ENCODE results near the gene TXNRD2. TPM values are rescaled to one million over a fixed set of nuclear protein-coding genes. Genes with fewer than 3 reads are reported as not detected.

The TXNRD2 gene
- total and polyA plus RNA-seq, 2 donors (not counting 1 experiment from before 2014, with no cell fraction given), result 24.8 to 36.2 TPM

DNA sequence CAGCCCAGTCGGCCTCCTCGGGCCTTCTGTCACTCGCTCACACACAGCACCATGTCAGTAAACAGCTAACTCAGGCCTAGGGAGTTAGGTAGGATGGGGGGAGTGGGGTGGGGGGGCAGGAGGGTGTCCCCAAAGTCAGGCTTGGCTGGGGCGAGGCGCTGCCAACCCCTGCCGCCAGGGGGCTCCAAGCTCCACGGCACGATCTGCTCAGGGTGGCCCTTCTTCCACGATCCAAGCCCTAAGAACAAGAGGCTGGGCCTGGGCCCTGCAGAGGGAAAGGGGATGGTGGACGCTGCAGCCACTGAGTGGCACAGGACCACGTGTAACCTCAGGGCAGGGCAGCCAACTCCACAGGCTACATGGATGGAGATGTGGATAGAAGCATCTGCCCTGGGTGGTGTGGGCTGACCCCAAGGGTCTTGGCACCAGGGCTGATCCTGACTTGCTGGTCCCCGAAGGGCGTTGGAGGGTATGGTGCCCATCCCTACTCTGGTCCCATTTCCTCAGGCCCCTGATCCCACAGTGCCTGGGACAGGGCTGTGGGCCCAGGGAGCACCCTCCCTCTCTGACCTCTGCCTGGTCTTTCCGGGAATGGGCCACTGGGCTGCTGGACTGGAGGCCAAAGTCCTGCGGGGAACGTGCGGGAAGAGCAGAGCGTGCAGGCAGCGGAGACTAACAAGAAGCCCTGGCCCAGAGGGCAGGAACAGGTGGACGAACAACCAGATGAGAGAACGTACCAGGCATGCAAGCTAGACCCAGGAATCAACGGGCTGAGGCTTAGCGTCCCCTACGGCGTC lies 29.1 kb upstream of the TXNRD2 start:
- no peak overlapping the region for H3K4me3 ChIP-seq (ENCODE audit: control extremely low read depth in 1 of 5, extremely low read depth in 1 of 5, insufficient read depth in 1 of 5, low read depth in 2 of 5, low read length in 4 of 5)
- Mint-ChIP-seq H3K9me3 (ENCODE audit: insufficient read depth) (no peaks in the 10 kb centered on the region), H3K27me3 (no peaks in the 10 kb centered on the region), H3K27ac (no peak overlapping the region), H3K4me3 (no peak overlapping the region), H3K4me1 (peaks cover 14% of the 10 kb centered on the region)
- H3K9ac ChIP-seq (ENCODE audit: low read length), result no peak overlapping the region
- H3K4me2 ChIP-seq (replicated peaks; ENCODE audit: low read depth, low read length, poor library complexity, severe bottlenecking), result no peak overlapping the region
- DNase-seq (peak; percentile 80), ATAC-seq (ENCODE audit: low read depth) (peak; percentile 76)
- CTCF ChIA-PET, result interaction anchor here (0.9 to 7.2 kb wide), 16 partner anchors 9 to 313 kb away, joined by 3 to 65 read pairs (median 4); no protein-coding TSS in a partner anchor
- intact Hi-C loops (cut with micrococcal nuclease), result loop anchor here (1.0 to 5.0 kb wide), 5 partner anchors 16 to 162 kb away; partner anchors contain the start of genes DGCR8 and ZDHHC8
- H3K9me3 ChIP-seq (ENCODE audit: control extremely low read depth in 1 of 3, control insufficient read depth in 2 of 3, insufficient read depth in 1 of 3, low read length in 2 of 3), result no peaks in the 10 kb centered on the region
- no peak for TF ChIP-seq EZH2 (IDR thresholded peaks at IDR 0.05; ENCODE audit: borderline replicate concordance, insufficient read depth, low read depth, low read length, poor library complexity, severe bottlenecking)
- TF ChIP-seq, protein P1, sequence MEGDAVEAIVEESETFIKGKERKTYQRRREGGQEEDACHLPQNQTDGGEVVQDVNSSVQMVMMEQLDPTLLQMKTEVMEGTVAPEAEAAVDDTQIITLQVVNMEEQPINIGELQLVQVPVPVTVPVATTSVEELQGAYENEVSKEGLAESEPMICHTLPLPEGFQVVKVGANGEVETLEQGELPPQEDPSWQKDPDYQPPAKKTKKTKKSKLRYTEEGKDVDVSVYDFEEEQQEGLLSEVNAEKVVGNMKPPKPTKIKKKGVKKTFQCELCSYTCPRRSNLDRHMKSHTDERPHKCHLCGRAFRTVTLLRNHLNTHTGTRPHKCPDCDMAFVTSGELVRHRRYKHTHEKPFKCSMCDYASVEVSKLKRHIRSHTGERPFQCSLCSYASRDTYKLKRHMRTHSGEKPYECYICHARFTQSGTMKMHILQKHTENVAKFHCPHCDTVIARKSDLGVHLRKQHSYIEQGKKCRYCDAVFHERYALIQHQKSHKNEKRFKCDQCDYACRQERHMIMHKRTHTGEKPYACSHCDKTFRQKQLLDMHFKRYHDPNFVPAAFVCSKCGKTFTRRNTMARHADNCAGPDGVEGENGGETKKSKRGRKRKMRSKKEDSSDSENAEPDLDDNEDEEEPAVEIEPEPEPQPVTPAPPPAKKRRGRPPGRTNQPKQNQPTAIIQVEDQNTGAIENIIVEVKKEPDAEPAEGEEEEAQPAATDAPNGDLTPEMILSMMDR (IDR thresholded peaks at IDR 0.05), result peak; percentile 98
- H3K79me2 ChIP-seq (ENCODE audit: control insufficient read depth, insufficient read depth, low read length), result no peaks in the 10 kb centered on the region
- peaks cover 0 to 4% of the 10 kb centered on the region in 2 donors for H3K4me1 ChIP-seq (ENCODE audit: control insufficient read depth in 2 of 2, insufficient read depth in 2 of 2, low read length in 2 of 2)
- no peaks in the 10 kb centered on the region for H4K20me1 ChIP-seq (ENCODE audit: control insufficient read depth, insufficient read depth, low read length, poor library complexity, severe bottlenecking)
- POLR2A ChIA-PET, result interaction anchor here (0.7 kb wide), 2 partner anchors 49 to 240 kb away, joined by 3 read pairs; no protein-coding TSS in a partner anchor
- H3K27me3 ChIP-seq (replicated peaks in 1 of 4; ENCODE audit: control extremely low read depth in 1 of 4, control insufficient read depth in 3 of 4, insufficient read depth in 4 of 4, low read length in 3 of 4), result no peaks in the 10 kb centered on the region
- peaks cover 0 to 21% of the 10 kb centered on the region in 2 experiments for H3K36me3 ChIP-seq (replicated peaks in 1 of 2; ENCODE audit: control extremely low read depth in 1 of 2, control insufficient read depth in 1 of 2, extremely low read depth in 1 of 2, insufficient read depth in 2 of 2, low read length in 1 of 2)
- no peak overlapping the region for H3K27ac ChIP-seq (ENCODE audit: low read length in 2 of 2)
- WGBS (ENCODE audit: insufficient coverage), result 63% methylated on average over 22 of the region's 25 CpGs
- no peak overlapping the region for H2AFZ ChIP-seq (ENCODE audit: insufficient read depth, low read depth, low read length, poor library complexity, severe bottlenecking)

DNA sequence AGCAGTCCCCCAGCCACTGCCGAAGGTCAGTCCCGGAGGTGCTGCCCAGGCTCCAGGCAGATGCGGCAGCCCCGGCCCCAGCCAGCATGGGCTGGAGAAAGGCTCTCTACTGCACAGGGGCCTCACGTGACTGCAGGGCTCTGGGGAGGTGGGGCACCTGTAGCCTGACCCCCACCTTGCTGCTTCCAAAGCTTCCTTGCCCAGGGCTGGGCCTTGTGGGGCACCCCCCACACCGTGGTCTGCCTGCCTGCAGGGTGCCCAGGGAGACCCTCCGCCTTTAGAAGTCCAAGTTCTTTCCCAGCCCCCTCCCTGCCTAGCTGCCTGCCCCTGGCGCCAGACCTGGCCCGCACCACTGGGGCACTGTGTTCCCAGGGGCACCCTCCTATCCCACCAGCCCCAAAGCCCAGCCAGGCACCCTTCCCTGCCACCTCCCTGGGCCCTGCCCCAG lies 28.4 kb upstream of the TXNRD2 start:
- POLR2A ChIA-PET, result interaction anchor here (0.7 kb wide), 2 partner anchors 50 to 240 kb away, joined by 3 read pairs; no protein-coding TSS in a partner anchor
- Histone ChIP-seq H3K79me2 (ENCODE audit: control insufficient read depth, insufficient read depth, low read length) (no peaks in the 10 kb centered on the region), H3K27me3 (replicated peaks in 1 of 4; ENCODE audit: control extremely low read depth in 1 of 4, control insufficient read depth in 3 of 4, insufficient read depth in 4 of 4, low read length in 3 of 4) (no peaks in the 10 kb centered on the region), H3K9me3 (ENCODE audit: control extremely low read depth in 1 of 3, control insufficient read depth in 2 of 3, insufficient read depth in 1 of 3, low read length in 2 of 3) (no peaks in the 10 kb centered on the region), H3K27ac (ENCODE audit: low read length in 2 of 2) (no peak overlapping the region), H3K4me2 (replicated peaks; ENCODE audit: low read depth, low read length, poor library complexity, severe bottlenecking) (no peak overlapping the region), H3K36me3 (replicated peaks in 1 of 2; ENCODE audit: control extremely low read depth in 1 of 2, control insufficient read depth in 1 of 2, extremely low read depth in 1 of 2, insufficient read depth in 2 of 2, low read length in 1 of 2) (peaks cover 0 to 21% of the 10 kb centered on the region in 2 experiments), H2AFZ (ENCODE audit: insufficient read depth, low read depth, low read length, poor library complexity, severe bottlenecking) (no peak overlapping the region), H3K9ac (ENCODE audit: low read length) (no peak overlapping the region), H3K4me3 (ENCODE audit: control extremely low read depth in 1 of 5, extremely low read depth in 1 of 5, insufficient read depth in 1 of 5, low read depth in 2 of 5, low read length in 4 of 5) (no peak overlapping the region), H4K20me1 (ENCODE audit: control insufficient read depth, insufficient read depth, low read length, poor library complexity, severe bottlenecking) (no peaks in the 10 kb centered on the region), H3K4me1 (ENCODE audit: control insufficient read depth in 2 of 2, insufficient read depth in 2 of 2, low read length in 2 of 2) (peaks cover 0 to 4% of the 10 kb centered on the region in 2 donors)
- no peak for ATAC-seq (ENCODE audit: low read depth)
- intact Hi-C loops (cut with micrococcal nuclease), result loop anchor here (1.0 to 5.0 kb wide), 5 partner anchors 16 to 162 kb away; partner anchors contain the start of genes DGCR8 and ZDHHC8
- WGBS (ENCODE audit: insufficient coverage), result 87% methylated on average over 9 of the region's 9 CpGs
- TF ChIP-seq, protein P1 (IDR thresholded peaks at IDR 0.05), result no peak
- no peak for TF ChIP-seq EZH2 (IDR thresholded peaks at IDR 0.05; ENCODE audit: borderline replicate concordance, insufficient read depth, low read depth, low read length, poor library complexity, severe bottlenecking)
- H3K4me3 Mint-ChIP-seq, result no peak overlapping the region
- CTCF ChIA-PET, result interaction anchor here (1.0 to 7.2 kb wide), 12 partner anchors 9 to 314 kb away, joined by 3 to 65 read pairs (median 4); no protein-coding TSS in a partner anchor
- peaks cover 9% of the 10 kb centered on the region for H3K4me1 Mint-ChIP-seq
- H3K27ac Mint-ChIP-seq, result no peak overlapping the region
- H3K9me3 Mint-ChIP-seq (ENCODE audit: insufficient read depth), result no peaks in the 10 kb centered on the region
- DNase-seq, result no peak
- no peaks in the 10 kb centered on the region for H3K27me3 Mint-ChIP-seq
